HG02885 (cell line): ENCODE data around the gene TPRG1L.

Experiments
- ATAC-seq: cut with Tn5 transposase; IDR thresholded peaks from one replicate; pipeline ENCODE4 v1.9.1; 2021; ENCODE audit warnings: mild to moderate bottlenecking; ENCODE audit not compliant: unreplicated experiment, poor library complexity

The TPRG1L gene

GRCh38 chr1:3641816-3642215, 17.0 kb downstream of the TPRG1L start:
- no peak for ATAC-seq

DNA sequence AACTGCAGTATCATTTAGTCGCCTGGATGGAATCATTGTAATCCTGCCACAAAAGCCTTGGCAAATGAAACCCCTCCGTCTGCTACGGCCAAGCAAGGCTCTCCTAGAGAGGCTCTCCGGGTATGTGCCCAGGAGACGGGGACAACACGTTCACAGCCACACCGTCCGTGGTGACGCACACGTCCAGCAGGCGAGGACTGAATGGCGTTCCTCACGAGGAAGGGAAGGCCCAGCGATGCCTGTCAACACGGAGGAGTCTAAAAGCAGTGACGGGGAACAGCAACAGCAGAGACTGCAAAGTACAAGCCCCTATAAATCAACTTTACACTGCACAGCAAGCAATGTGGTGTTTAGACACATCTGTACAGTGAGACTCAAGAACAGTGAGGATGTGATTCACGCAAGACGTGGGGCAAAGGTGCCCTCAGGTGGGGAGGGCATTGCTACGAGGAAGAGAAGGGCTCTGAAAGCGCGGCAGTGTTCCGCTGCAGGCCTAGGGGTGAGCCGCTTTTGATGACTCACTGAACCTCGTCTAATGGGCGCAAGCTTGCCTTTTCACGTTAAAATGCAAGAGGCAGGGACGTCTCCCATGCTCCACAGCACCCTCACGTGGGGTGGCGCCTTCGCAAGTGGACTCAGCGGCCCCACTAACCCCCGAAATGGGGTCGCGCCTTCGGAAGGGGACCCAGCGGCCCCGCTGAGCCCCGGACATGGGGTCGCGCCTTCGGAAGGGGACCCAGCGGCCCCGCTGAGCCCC, 18.3 kb downstream of the TPRG1L start:
- ATAC-seq, result no peak

DNA sequence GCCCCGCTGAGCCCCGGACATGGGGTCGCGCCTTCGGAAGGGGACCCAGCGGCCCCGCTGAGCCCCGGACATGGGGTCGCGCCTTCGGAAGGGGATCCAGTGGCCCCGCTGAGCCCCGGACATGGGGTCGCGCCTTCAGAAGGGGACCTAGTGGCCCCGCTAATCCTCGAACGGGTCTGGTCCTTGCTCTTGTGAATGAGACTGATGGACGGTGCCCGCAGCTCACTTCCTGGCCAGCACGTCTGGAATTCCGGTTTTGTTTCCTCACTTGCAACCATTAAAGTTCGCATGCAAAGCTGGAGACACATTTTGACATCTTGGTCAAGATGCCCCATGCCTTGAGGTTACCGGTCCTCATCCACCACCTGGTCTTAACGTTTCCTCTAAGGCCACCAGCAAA, 19.5 kb downstream of the TPRG1L start:
- ATAC-seq, result no peak

- ATAC-seq, result no peak
Observed at GRCh38 chr1:3645247-3645646, 20.4 kb downstream of the TPRG1L start.

- ATAC-seq, result no peak
Observed at GRCh38 chr1:3645666-3646355, 21.0 kb downstream of the TPRG1L start.

DNA sequence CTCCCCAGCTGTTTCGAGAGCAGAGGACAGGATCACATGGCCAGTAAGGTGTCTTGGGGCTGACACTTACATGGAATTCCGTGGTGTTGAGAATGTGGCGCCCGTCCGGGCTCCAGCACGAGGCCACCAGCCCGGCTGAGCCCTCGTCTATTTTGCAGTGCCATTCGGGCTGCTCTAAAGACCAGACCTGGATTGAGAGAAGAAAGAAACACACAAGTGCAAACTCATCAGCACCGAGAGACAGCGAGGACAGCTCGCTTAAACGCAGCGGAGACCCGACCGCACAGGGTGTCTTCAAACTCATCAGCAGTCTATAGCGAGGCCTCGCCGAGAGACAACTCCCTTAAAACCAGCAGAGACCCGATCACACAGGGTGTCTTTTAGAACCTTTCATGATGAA, 21.8 kb downstream of the TPRG1L start:
- no peak for ATAC-seq

DNA sequence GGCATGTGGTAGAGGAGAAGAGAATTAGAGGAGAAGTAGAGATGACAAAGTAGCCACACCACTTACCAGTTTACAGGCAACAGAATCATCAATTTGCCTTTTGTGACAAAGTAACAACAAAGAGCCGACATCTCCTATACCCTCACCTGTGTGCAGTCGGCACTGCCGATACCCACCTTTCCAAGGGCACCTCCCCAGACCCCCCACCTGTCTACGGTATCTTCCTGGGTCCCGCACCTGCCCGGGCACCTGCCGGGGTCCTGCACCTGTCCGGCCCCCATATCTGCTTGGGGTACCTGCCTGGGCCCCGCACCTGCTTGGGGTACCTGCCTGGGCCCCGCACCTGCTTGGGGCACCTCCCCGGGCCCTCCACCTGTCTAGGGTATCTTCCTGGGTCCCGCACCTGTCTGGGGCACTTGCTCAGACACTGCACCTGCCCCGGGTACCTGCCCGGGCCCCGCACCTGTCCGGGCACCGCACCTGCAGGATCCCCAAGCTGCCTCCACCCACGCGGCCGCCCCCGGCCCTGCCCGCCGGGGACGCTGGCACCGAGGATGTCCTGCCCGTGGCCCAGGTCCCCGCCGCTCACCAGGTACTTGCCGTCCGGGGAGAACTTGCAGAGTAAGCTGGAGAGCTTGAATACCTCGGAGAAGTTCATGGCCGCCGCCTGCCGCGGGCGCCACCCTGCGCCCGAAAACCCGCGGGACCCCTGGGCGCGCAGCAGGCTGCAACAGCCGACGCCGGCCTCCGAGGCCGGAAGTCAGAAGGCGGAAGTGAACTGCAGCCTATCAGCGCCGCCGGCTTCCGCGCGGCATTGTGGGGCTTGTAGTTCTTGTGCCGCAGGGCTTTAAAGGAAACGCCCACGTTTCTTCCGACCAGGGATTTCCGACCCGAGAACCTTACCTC, 24.8 kb downstream of the TPRG1L start, which contains the start of gene WRAP73:
WRAP73 (minus strand) TSS at position 762 of the 906 bp plus-strand sequence; CDS start at position 658, 104 bp downstream.
- peak; percentile 83 for ATAC-seq

- ATAC-seq, result no peak
Observed at GRCh38 chr1:3650248-3651025, 25.6 kb downstream of the TPRG1L start.

DNA sequence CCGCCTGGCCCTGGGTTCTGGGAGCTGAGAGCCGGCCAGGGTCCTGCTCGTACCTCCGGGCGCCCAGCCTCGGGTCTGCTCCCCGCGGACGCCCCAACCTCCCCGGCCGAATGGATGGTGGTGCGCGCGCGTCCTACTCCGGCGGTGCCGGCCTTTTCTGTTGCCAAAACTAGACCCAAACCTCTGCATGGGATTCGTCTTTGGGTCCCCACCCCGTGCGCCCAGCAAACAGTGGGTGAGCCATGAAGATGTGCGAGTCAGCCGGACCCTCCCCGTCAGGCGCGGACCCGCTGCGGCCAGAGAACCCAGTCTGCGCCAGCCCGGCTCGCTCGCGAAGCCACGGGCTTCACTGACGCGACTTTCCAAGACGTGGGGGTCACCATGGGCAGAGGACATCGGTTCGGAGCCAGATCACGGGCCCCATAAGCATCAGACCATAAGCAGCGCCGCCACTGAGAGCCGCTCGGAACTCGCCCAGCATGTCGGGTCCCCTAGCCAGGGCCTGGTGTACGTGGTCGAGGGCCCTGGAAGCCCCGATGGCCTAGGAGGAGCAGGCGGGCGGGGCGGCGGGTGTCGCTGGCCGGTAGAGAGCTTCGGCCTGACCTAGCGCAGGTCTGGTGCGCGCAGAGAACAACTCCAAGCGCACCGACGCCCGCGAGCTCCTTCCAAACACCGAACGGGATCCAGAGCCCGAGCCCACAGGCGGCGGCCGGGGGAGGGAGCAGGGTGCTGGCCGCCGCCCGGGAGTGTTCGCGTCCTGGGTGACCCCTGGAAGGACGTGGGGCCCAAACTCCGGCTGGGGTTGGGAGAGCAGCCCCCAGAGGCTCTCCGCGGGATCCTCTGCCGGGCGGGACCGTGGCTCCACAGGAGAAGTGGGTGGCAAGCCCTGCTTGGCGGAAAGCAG, 26.5 kb downstream of the TPRG1L start:
- ATAC-seq, result no peak

- ATAC-seq, result no peak
Observed at GRCh38 chr1:3651930-3652547, 27.2 kb downstream of the TPRG1L start, which contains the start of gene TP73. Gene TP73, plus strand, starts transcription at chr1:3652516. Its CDS starts 29,850 bp downstream, at chr1:3682366.

DNA sequence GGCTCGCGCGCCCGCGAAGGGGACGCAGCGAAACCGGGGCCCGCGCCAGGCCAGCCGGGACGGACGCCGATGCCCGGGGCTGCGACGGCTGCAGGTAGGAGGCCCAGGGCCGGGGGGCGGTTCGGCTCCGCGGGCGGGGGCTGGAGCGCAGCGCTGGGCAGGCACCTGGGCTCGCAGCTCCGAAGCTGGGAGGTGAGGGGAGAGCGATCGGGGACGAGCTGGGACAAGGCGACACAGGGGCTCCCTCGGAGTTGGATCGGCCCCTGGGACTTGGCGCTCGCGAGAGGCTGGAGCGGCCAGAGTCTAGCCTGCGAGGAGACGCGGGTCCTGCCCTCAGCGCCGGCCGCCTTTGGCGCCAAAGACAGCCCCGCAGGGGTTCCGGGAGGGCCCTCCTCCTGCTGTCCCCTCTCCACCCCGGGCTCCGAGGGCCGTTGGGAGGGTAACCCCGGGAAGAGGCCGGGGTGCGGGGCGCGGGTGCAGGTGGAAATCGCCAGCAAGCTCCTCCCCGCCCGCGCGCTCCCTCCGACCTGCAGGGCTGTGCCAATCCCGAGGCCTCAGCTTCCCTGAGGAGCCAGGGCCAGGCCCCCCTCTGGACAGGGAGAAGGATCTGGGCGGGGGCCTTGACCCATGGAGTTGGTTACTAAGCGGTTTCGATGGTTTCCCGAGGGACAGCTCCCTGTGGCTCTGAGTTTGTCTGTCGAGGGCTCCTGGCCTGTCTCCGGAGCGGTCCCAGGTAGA, 27.9 kb downstream of the TPRG1L start:
- ATAC-seq, result no peak

DNA sequence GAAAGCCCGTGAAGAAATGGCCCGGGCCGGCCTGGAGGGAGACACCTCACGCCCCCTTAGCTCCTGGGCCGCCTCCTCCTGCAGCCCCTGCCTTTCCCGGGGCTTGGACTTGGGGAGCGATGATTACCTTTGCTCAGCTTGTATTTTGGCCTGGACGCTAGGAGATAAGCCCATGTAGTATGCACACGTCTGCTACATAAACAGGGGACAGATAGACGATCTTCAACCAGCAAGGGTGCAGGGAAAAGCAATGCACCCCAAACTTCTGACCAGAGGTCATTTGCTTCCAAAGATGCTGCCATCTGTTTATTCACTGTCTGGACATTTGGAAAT, 28.4 kb downstream of the TPRG1L start:
- ATAC-seq, result no peak

GRCh38 chr1:3654549-3655281, 29.9 kb downstream of the TPRG1L start:
- ATAC-seq, result no peak

- peak; percentile 55 for ATAC-seq
Observed at GRCh38 chr1:3656450-3657095, 31.8 kb downstream of the TPRG1L start.

DNA sequence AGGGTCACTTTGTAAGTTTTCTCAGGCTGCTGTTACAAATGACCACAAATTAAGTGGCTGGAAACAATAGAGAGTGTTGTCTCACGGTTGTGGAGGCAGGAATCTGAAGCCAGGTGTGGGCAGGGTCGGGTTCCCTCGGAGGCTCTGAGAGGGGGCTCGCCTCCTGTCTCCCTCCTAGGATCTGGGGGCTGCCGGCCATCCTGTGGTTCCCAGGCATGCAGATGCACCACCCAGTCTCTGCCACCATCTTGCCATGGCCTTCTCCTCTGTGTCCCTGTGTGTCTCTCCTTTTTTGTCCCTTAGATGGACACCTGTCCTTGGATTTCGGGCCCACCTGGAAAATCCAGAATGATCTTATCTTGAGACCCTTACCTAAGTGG, 32.3 kb downstream of the TPRG1L start:
- ATAC-seq, result peak; percentile 20

GRCh38 chr1:3657578-3658230, 32.9 kb downstream of the TPRG1L start:
- no peak for ATAC-seq
